ENCODE data around the gene ADAMTSL3.

The ADAMTSL3 gene

GRCh38 chr15:83913034-83913632 lies 259.2 kb downstream of the ADAMTSL3 start:
- no peak overlapping the region for H3K4me3 ChIP-seq (ENCODE audit: insufficient read depth, low read length, poor library complexity, severe bottlenecking)
- H3K27ac ChIP-seq (ENCODE audit: low read depth, low read length): no peak overlapping the region
- no peak overlapping the region for H3K4me2 ChIP-seq (ENCODE audit: low read depth, low read length, poor library complexity, severe bottlenecking)
- H3K27me3 ChIP-seq (ENCODE audit: low read length): no peaks in the 10 kb centered on the region
- no peaks in the 10 kb centered on the region for H3K36me3 ChIP-seq (ENCODE audit: low read length)
- H4K20me1 ChIP-seq (ENCODE audit: low read depth, low read length): no peaks in the 10 kb centered on the region
- TF ChIP-seq CTCF (IDR thresholded peaks at IDR 0.05; ENCODE audit: insufficient read depth, low read length, poor library complexity, severe bottlenecking) (no peak), EZH2phosphoT487 (conservative IDR thresholded peaks at IDR 0.05; ENCODE audit: low read length) (no peak)
- no peaks in the 10 kb centered on the region for H3K9me2 ChIP-seq (replicated peaks; ENCODE audit: insufficient read depth, low read length)
- H2AFZ ChIP-seq (ENCODE audit: low read depth, low read length, severe bottlenecking): no peak overlapping the region
- H3K9ac ChIP-seq (ENCODE audit: low read length): no peak overlapping the region
- H3K9me3 ChIP-seq (ENCODE audit: insufficient read depth, low read length): no peaks in the 10 kb centered on the region
- no peaks in the 10 kb centered on the region for H3K79me2 ChIP-seq (ENCODE audit: insufficient read depth, low read length)
- H3F3A ChIP-seq (ENCODE audit: insufficient read depth): no peaks in the 10 kb centered on the region

- H3K27me3 ChIP-seq (ENCODE audit: low read length): 0 out of 2 replicates have a peak, but pooled peaks cover 5% of the 10 kb centered on the region
- no peaks in the 10 kb centered on the region for H3K36me3 ChIP-seq (ENCODE audit: low read length)
- no peaks in the 10 kb centered on the region for H4K20me1 ChIP-seq (ENCODE audit: low read depth, low read length)
- H3K79me2 ChIP-seq (ENCODE audit: insufficient read depth, low read length): no peaks in the 10 kb centered on the region
- H3K4me2 ChIP-seq (ENCODE audit: low read depth, low read length, poor library complexity, severe bottlenecking): no peak overlapping the region
- no peaks in the 10 kb centered on the region for H3K9me2 ChIP-seq (replicated peaks; ENCODE audit: insufficient read depth, low read length)
- no peaks in the 10 kb centered on the region for H3F3A ChIP-seq (ENCODE audit: insufficient read depth)
- no peak overlapping the region for H3K9ac ChIP-seq (ENCODE audit: low read length)
- H2AFZ ChIP-seq (ENCODE audit: low read depth, low read length, severe bottlenecking): no peak overlapping the region
- TF ChIP-seq CTCF (IDR thresholded peaks at IDR 0.05; ENCODE audit: insufficient read depth, low read length, poor library complexity, severe bottlenecking) (no peak), EZH2phosphoT487 (conservative IDR thresholded peaks at IDR 0.05; ENCODE audit: low read length) (no peak)
- no peak overlapping the region for H3K4me3 ChIP-seq (ENCODE audit: insufficient read depth, low read length, poor library complexity, severe bottlenecking)
- no peaks in the 10 kb centered on the region for H3K9me3 ChIP-seq (ENCODE audit: insufficient read depth, low read length)
- H3K27ac ChIP-seq (ENCODE audit: low read depth, low read length): no peak overlapping the region
Measured at GRCh38 chr15:83914906-83915305, 261.0 kb downstream of the ADAMTSL3 start.

- H2AFZ ChIP-seq (ENCODE audit: low read depth, low read length, severe bottlenecking): no peak overlapping the region
- no peaks in the 10 kb centered on the region for H3K9me2 ChIP-seq (replicated peaks; ENCODE audit: insufficient read depth, low read length)
- TF ChIP-seq CTCF (IDR thresholded peaks at IDR 0.05; ENCODE audit: insufficient read depth, low read length, poor library complexity, severe bottlenecking) (no peak), EZH2phosphoT487 (conservative IDR thresholded peaks at IDR 0.05; ENCODE audit: low read length) (no peak)
- no peaks in the 10 kb centered on the region for H3K79me2 ChIP-seq (ENCODE audit: insufficient read depth, low read length)
- no peak overlapping the region for H3K9ac ChIP-seq (ENCODE audit: low read length)
- no peak overlapping the region for H3K4me2 ChIP-seq (ENCODE audit: low read depth, low read length, poor library complexity, severe bottlenecking)
- H3F3A ChIP-seq (ENCODE audit: insufficient read depth): no peaks in the 10 kb centered on the region
- H3K36me3 ChIP-seq (ENCODE audit: low read length): no peaks in the 10 kb centered on the region
- H3K27me3 ChIP-seq (ENCODE audit: low read length): 0 out of 2 replicates have a peak, but pooled peaks cover 5% of the 10 kb centered on the region
- H3K9me3 ChIP-seq (ENCODE audit: insufficient read depth, low read length): no peaks in the 10 kb centered on the region
- no peak overlapping the region for H3K4me3 ChIP-seq (ENCODE audit: insufficient read depth, low read length, poor library complexity, severe bottlenecking)
- no peak overlapping the region for H3K27ac ChIP-seq (ENCODE audit: low read depth, low read length)
- H4K20me1 ChIP-seq (ENCODE audit: low read depth, low read length): no peaks in the 10 kb centered on the region
Measured at GRCh38 chr15:83917432-83917831, 263.5 kb downstream of the ADAMTSL3 start.

All from SU-DHL-6 (cell line).